Thymus (tissue), 14 donors: ENCODE results near the gene PTPN7. TPM values are rescaled to one million over a fixed set of nuclear protein-coding genes. Genes with fewer than 3 reads are reported as not detected.

Experiments
- DNase-seq, 9 donors: peaks; one replicate each; pipeline ENCODE4 v3.0.0-alpha.2; 2013; ENCODE audit warnings: low spot score in 9 of 9, low read depth in 6 of 9, missing footprints in 1 of 9
- H3K27ac ChIP-seq, 2 donors: one replicate each; pipeline ENCODE4 v1.5.1; 2013; ENCODE audit warnings: control low read depth in 1 of 2, low read depth in 1 of 2, low read length in 1 of 2, mild to moderate bottlenecking in 1 of 2, moderate library complexity in 1 of 2
- H3K27me3 ChIP-seq, 2 donors: one replicate each; pipeline ENCODE4 v1.5.1; 2013; ENCODE audit warnings: low read length in 1 of 2; ENCODE audit not compliant: control insufficient read depth in 2 of 2, insufficient read depth in 1 of 2
- H3K36me3 ChIP-seq, 2 donors: one replicate each; pipeline ENCODE4 v1.5.1; 2013; ENCODE audit warnings: low read length in 1 of 2, mild to moderate bottlenecking in 1 of 2, moderate library complexity in 1 of 2; ENCODE audit not compliant: control insufficient read depth in 2 of 2, insufficient read depth in 2 of 2
- H3K4me1 ChIP-seq, 2 donors: one replicate each; pipeline ENCODE4 v1.5.1; 2013; ENCODE audit warnings: low read length in 2 of 2; ENCODE audit not compliant: control insufficient read depth in 2 of 2, insufficient read depth in 2 of 2
- H3K4me3 ChIP-seq, 2 donors: one replicate each; pipeline ENCODE4 v1.5.1; 2013; ENCODE audit warnings: low read length in 2 of 2, control low read depth in 1 of 2, mild to moderate bottlenecking in 1 of 2
- H3K9me3 ChIP-seq, 2 donors: one replicate each; pipeline ENCODE4 v1.5.1; 2013; ENCODE audit warnings: low read length in 1 of 2, mild to moderate bottlenecking in 1 of 2; ENCODE audit not compliant: control insufficient read depth in 2 of 2, insufficient read depth in 1 of 2
- WGBS: extraction: QIAGEN DNeasy Blood & Tissue Kit; methylation state at CpG from one replicate; pipeline ENCODE4 v1.1.7; 2013; 5-methylcytosine and 5-hydroxymethylcytosine counted together
- long read RNA-seq, 10 donors: transcript quantifications; one replicate each; lab custom pipeline, GENCODE V29; 2026
- polyA plus RNA-seq: library from polyadenylated mRNA; stranded (reverse); fragments of 200-250 nt; gene quantifications from one replicate; pipeline ENCODE4 v1.2.3, GENCODE V29; 2013
- total RNA-seq: library from RNA; stranded (reverse); fragments of 120-200 nt; gene quantifications from one replicate; pipeline ENCODE4 v1.2.4, GENCODE V29; 2013
- donor health status: healthy.

Gene PTPN7
- total RNA-seq (114 TPM), polyA plus RNA-seq (75.2 TPM)
- long read RNA-seq, donor 1, partial matches to known transcripts: 0 of 4 reads
- long read RNA-seq, donor 1, other reads (novel, unspliced or antisense): 0 of 4 reads
- long read RNA-seq, donor 2, transcript PTPN7-202 (9 exons, 3,265 nt): minor isoform, 8 of 73 reads
- long read RNA-seq, donor 2, transcript PTPN7-207 (2 exons, 1,061 nt): minor isoform, 16 of 73 reads
- long read RNA-seq, donor 2, transcript PTPN7-201 (10 exons, 3,765 nt): major isoform, 28 of 73 reads
- long read RNA-seq, donor 2, transcript PTPN7-214 (3 exons, 573 nt): minor isoform, 7 of 73 reads
- long read RNA-seq, donor 2, partial matches to known transcripts: 11 of 73 reads
- long read RNA-seq, donor 2, other reads (novel, unspliced or antisense): 0 of 73 reads
- long read RNA-seq, donor 3, transcript PTPN7-201 (10 exons, 3,765 nt): major isoform, 14 of 58 reads
- long read RNA-seq, donor 3, transcript PTPN7-207 (2 exons, 1,061 nt): minor isoform, 7 of 58 reads
- long read RNA-seq, donor 3, transcript PTPN7-214 (3 exons, 573 nt): minor isoform, 9 of 58 reads
- long read RNA-seq, donor 3, partial matches to known transcripts: 24 of 58 reads
- long read RNA-seq, donor 3, other reads (novel, unspliced or antisense): 0 of 58 reads
- long read RNA-seq, donor 4, transcript PTPN7-201 (10 exons, 3,765 nt): major isoform, 5 of 11 reads
- long read RNA-seq, donor 4, partial matches to known transcripts: 0 of 11 reads
- long read RNA-seq, donor 4, other reads (novel, unspliced or antisense): 0 of 11 reads
- long read RNA-seq, donor 5, transcript PTPN7-207 (2 exons, 1,061 nt): minor isoform, 7 of 53 reads
- long read RNA-seq, donor 5, transcript PTPN7-201 (10 exons, 3,765 nt): major isoform, 13 of 53 reads
- long read RNA-seq, donor 5, transcript PTPN7-214 (3 exons, 573 nt): minor isoform, 11 of 53 reads
- long read RNA-seq, donor 5, transcript PTPN7-202 (9 exons, 3,265 nt): minor isoform, 9 of 53 reads
- long read RNA-seq, donor 5, partial matches to known transcripts: 13 of 53 reads
- long read RNA-seq, donor 5, other reads (novel, unspliced or antisense): 0 of 53 reads
- long read RNA-seq, donor 6, transcript PTPN7-201 (10 exons, 3,765 nt): major isoform, 6 of 10 reads
- long read RNA-seq, donor 6, partial matches to known transcripts: 0 of 10 reads
- long read RNA-seq, donor 6, other reads (novel, unspliced or antisense): 0 of 10 reads
- long read RNA-seq, donor 7, transcript PTPN7-207 (2 exons, 1,061 nt): minor isoform, 5 of 18 reads
- long read RNA-seq, donor 7, transcript PTPN7-201 (10 exons, 3,765 nt): major isoform, 7 of 18 reads
- long read RNA-seq, donor 7, partial matches to known transcripts: 0 of 18 reads
- long read RNA-seq, donor 7, other reads (novel, unspliced or antisense): 0 of 18 reads
- long read RNA-seq, donor 8, transcript PTPN7-201 (10 exons, 3,765 nt): major isoform, 10 of 13 reads
- long read RNA-seq, donor 8, partial matches to known transcripts: 0 of 13 reads
- long read RNA-seq, donor 8, other reads (novel, unspliced or antisense): 0 of 13 reads
- long read RNA-seq, donor 9, transcript PTPN7-201 (10 exons, 3,765 nt): major isoform, 9 of 20 reads
- long read RNA-seq, donor 9, partial matches to known transcripts: 0 of 20 reads
- long read RNA-seq, donor 9, other reads (novel, unspliced or antisense): 0 of 20 reads
- long read RNA-seq, donor 10, transcript PTPN7-214 (3 exons, 573 nt): major isoform, 10 of 31 reads
- long read RNA-seq, donor 10, transcript PTPN7-201 (10 exons, 3,765 nt): minor isoform, 8 of 31 reads
- long read RNA-seq, donor 10, partial matches to known transcripts: 8 of 31 reads
- long read RNA-seq, donor 10, other reads (novel, unspliced or antisense): 0 of 31 reads

GRCh38 chr1:202160377-202160940, at the start of gene PTPN7:
Gene PTPN7 (minus strand): TSS chr1:202160602. CDS start chr1:202159402, 1,200 bp downstream.
- Histone ChIP-seq H3K36me3 (peaks cover 22 to 24% of the 10 kb centered on the region in 2 donors), H3K27me3 (no peaks in the 10 kb centered on the region), H3K27ac (peak within 1 kb of the TSS; percentile 95 to 98), H3K4me1 (peaks cover 73 to 86% of the 10 kb centered on the region in 2 donors), H3K9me3 (peaks cover 0 to 5% of the 10 kb centered on the region in 2 donors), H3K4me3 (peak within 1 kb of the TSS; percentile 84 to 96)
- WGBS: 12% methylated on average over 17 of the region's 17 CpGs
- peak in 6 of 9 donors; percentile 69 to 94 (median 85) for DNase-seq

GRCh38 chr1:202208351-202208857, 48.0 kb upstream of the PTPN7 start:
- no peak overlapping the region for H3K27ac ChIP-seq
- H3K9me3 ChIP-seq: peaks cover 0 to 3% of the 10 kb centered on the region in 2 donors
- no peaks in the 10 kb centered on the region for H3K36me3 ChIP-seq
- no peak for DNase-seq
- H3K4me3 ChIP-seq: no peak overlapping the region
- H3K4me1 ChIP-seq: no peaks in the 10 kb centered on the region
- peaks cover 0 to 59% of the 10 kb centered on the region in 2 donors for H3K27me3 ChIP-seq
- WGBS: 94% methylated on average over 11 of the region's 11 CpGs

GRCh38 chr1:202207292-202207691, 46.9 kb upstream of the PTPN7 start:
- Histone ChIP-seq H3K4me3 (no peak overlapping the region), H3K4me1 (no peaks in the 10 kb centered on the region), H3K9me3 (peaks cover 0 to 3% of the 10 kb centered on the region in 2 donors), H3K27me3 (peaks cover 0 to 48% of the 10 kb centered on the region in 2 donors), H3K27ac (no peak overlapping the region), H3K36me3 (no peaks in the 10 kb centered on the region)
- WGBS: 83% methylated on average over 1 of the region's 1 CpG
- no peak for DNase-seq

- Histone ChIP-seq H3K4me3 (no peak overlapping the region), H3K4me1 (peaks cover 0 to 6% of the 10 kb centered on the region in 2 donors), H3K9me3 (peaks cover 0 to 3% of the 10 kb centered on the region in 2 donors), H3K27me3 (peaks cover 0 to 33% of the 10 kb centered on the region in 2 donors), H3K36me3 (no peaks in the 10 kb centered on the region), H3K27ac (no peak overlapping the region)
- DNase-seq: no peak
- WGBS: 85% methylated on average over 5 of the region's 5 CpGs
These were observed 45.3 kb upstream of the PTPN7 start for GRCh38 chr1:202205523-202206190.

GRCh38 chr1:202204065-202204464, 43.7 kb upstream of the PTPN7 start:
- Histone ChIP-seq H3K36me3 (no peaks in the 10 kb centered on the region), H3K4me3 (no peak overlapping the region), H3K4me1 (peaks cover 8 to 19% of the 10 kb centered on the region in 2 donors), H3K27me3 (peaks cover 0 to 28% of the 10 kb centered on the region in 2 donors), H3K27ac (no peak overlapping the region), H3K9me3 (peaks cover 0 to 3% of the 10 kb centered on the region in 2 donors)
- DNase-seq: no peak
- WGBS: 90% methylated on average over 1 of the region's 1 CpG

- no peaks in the 10 kb centered on the region for H3K36me3 ChIP-seq
- H3K4me3 ChIP-seq: no peak overlapping the region
- peaks cover 13 to 26% of the 10 kb centered on the region in 2 donors for H3K4me1 ChIP-seq
- peaks cover 0 to 1% of the 10 kb centered on the region in 2 donors for H3K9me3 ChIP-seq
- H3K27ac ChIP-seq: no peak overlapping the region
- WGBS: 74% methylated on average over 13 of the region's 13 CpGs
- H3K27me3 ChIP-seq: peaks cover 0 to 25% of the 10 kb centered on the region in 2 donors
- DNase-seq: no peak
These were observed 43.0 kb upstream of the PTPN7 start for GRCh38 chr1:202203238-202204039.
